Tibial nerve (tissue), 4 donors: ENCODE measurements around the gene ARHGEF26.

Experiments
- EP300 ChIP-seq, 2 donors: sonication (generic); formaldehyde crosslinking; IDR thresholded peaks; one replicate each; pipeline ENCODE4 v1.6.1; 2017; ENCODE audit warnings: antibody characterized with exemption in 2 of 2, mild to moderate bottlenecking in 1 of 2
- TF ChIP-seq, protein P1 (sequence below), 5 experiments: fragments of 200-600 bp in 3 of 5; fragments of 450-650 bp in 2 of 5; sonication (generic) in 3 of 5; IDR thresholded peaks; one replicate each; pipeline ENCODE4 v1.5.1; 2016 to 2019; ENCODE audit warnings: antibody characterized with exemption in 5 of 5, mild to moderate bottlenecking in 3 of 5, moderate library complexity in 2 of 5

DNA sequence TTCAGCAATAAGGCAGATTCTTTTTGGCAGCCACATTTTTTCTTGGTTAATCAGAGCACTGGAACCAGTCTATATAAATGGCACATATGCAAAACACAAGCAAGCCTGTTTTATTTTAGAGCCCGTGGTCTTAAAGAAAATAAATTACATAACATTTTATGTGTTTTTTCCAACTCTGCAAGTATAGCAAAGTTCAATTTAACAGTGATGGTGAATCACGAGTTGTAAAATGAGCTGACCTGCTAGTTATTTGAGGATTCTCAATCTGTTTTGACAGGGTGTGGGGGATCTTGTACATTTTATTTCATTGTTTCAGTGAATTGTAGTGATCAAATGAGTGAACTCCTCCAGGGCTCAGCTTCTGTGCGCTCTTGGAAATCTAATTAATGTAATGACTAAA, 2.7 kb downstream of the ARHGEF26 start:
- TF ChIP-seq, protein P1, sequence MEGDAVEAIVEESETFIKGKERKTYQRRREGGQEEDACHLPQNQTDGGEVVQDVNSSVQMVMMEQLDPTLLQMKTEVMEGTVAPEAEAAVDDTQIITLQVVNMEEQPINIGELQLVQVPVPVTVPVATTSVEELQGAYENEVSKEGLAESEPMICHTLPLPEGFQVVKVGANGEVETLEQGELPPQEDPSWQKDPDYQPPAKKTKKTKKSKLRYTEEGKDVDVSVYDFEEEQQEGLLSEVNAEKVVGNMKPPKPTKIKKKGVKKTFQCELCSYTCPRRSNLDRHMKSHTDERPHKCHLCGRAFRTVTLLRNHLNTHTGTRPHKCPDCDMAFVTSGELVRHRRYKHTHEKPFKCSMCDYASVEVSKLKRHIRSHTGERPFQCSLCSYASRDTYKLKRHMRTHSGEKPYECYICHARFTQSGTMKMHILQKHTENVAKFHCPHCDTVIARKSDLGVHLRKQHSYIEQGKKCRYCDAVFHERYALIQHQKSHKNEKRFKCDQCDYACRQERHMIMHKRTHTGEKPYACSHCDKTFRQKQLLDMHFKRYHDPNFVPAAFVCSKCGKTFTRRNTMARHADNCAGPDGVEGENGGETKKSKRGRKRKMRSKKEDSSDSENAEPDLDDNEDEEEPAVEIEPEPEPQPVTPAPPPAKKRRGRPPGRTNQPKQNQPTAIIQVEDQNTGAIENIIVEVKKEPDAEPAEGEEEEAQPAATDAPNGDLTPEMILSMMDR (IDR thresholded peaks at IDR 0.05), result no peak
- TF ChIP-seq EP300 (IDR thresholded peaks at IDR 0.05), result no peak
